IPS-18c (cell line): Measurements from ENCODE around the gene ANG.
"Not testable (repeated sequence)": the region's sequence is repeated elsewhere in the genome, so short reads cannot be mapped to it uniquely, and the experiment has no call there.

Experiments used
- H3K4me3 ChIP-seq: 2 replicates; pipeline ENCODE4 v1.7.0; 2013; ENCODE audit warnings: low read depth, mild to moderate bottlenecking, low read length, moderate library complexity; ENCODE audit not compliant: insufficient read depth
- H3K9me3 ChIP-seq: one replicate; pipeline ENCODE4 v1.6.1; 2013; ENCODE audit warnings: mild to moderate bottlenecking, low read length, moderate library complexity; ENCODE audit not compliant: control insufficient read depth, insufficient read depth

The ANG gene

DNA sequence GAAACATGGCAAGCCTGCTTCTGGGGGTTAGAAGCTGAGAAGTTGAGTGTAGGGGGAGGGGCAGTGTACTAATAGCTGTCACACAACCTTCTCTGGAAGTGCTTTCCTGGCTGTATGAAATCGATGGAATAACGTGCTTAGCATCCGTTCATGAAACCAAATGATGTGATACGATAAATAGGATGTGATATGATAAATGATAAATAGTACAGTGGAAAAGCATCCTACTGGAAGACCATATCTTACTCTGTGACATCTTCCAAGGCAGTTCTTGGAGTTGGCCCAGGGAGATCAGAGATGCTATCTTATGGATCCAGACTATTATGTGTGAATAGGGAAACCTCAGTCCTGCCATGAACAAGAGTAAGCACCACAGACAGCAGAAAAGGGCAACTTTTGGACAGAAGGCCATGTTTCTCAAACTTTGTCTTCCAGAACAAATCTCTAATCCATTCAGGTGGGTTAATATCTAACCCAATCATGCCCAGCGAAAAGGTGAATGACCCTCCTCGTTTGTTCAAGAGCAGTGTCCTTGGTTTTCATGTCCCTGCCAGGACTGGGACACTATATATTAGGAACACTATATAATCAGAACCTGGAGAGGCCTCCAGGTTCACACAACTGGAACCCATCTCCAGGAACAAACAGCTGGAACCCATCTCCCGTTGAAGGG, at the start of gene ANG:
TSS of gene ANG (plus strand) at position 598 of the 673 bp plus-strand sequence. CDS start 4,801 bp downstream, outside the sequence.
- H3K4me3 ChIP-seq = no peak within 1 kb of the TSS
- H3K9me3 ChIP-seq = no peaks in the 10 kb centered on the region

DNA sequence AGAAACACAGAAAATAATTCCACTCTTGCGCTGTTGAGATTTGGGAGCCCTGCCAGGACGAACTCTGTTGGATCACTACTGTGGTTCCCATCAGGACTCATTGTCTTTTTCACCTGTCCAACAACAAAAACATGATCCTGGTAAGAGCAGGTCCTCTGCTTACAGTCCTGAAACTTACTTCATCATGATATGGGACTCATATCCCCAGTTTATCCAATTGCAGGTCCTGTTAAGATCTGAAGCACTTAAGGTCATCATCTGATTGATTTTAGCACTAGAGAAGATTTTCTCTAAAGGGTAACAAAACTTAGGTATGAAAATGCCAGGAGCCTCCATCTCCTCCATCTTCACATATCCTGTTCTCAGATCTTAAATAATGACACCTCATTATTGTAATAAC, 47.0 kb upstream of the ANG start, which contains the start of gene OR6S1:
TSS of gene OR6S1 (minus strand) at position 101 of the 400 bp plus-strand sequence. CDS start at position 101, 0 bp downstream.
- Histone ChIP-seq H3K9me3 (no peaks in the 10 kb centered on the region), H3K4me3 (no peak within 1 kb of the TSS)

DNA sequence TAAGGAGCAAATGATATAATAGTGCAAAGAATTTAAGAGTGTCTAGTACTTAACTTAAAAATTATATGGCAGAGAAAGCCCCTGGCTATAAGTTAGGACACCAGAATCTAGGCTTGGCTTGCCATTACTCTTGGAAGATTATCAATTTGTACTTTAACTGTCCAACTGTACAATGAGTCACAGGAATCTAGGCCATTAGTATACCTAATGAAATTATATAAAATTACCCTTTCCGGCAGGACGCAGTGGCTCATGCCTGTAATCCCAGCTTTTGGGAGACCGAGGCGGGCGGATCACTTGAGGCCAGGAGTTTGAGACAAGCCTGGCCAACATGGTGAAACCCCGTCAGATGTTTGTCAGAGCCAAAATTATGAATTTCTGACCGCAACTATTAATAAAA, 46.4 kb upstream of the ANG start:
- H3K4me3 ChIP-seq = no peak overlapping the region
- no peaks in the 10 kb centered on the region for H3K9me3 ChIP-seq

DNA sequence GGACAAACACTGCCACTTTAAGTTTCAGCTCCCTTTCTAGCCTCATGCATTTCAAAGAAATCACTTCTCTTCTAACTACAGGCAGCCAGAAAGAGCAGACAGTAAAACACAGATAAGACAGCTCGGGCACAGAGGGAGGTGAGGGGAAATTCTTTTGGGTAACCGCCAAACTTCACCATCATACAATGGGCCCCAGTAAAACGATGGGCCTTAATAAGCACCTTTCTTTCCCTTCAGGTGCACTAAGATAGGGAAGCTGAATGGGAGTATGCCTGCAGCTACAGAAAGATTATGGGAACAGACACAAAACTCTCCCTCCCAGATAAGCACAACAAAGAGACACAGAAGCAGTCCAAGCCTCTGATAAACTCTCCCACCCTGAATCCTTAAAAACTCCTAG, 45.8 kb upstream of the ANG start:
- H3K4me3 ChIP-seq, H3K9me3 ChIP-seq: not testable (repeated sequence)

DNA sequence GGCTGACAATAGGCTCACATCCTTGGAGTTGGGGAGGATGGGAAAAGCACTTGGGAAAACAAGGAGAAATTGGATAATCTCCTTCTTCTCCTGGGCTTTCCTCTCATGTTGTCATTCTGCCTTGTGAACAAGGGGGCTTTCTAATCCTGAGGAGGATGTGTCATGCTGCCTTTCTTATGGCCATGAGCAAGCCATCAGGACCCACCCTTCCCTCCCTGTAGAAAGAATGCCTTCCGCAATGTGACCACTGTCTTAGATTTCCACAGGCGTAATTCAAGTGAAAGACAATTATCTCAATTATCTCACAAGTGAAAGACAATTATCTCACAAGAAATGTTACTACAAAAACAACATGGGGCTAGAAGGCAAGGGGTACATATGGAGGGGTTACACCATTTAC, 44.0 kb upstream of the ANG start:
- Histone ChIP-seq H3K4me3 (no peak overlapping the region), H3K9me3 (no peaks in the 10 kb centered on the region)

DNA sequence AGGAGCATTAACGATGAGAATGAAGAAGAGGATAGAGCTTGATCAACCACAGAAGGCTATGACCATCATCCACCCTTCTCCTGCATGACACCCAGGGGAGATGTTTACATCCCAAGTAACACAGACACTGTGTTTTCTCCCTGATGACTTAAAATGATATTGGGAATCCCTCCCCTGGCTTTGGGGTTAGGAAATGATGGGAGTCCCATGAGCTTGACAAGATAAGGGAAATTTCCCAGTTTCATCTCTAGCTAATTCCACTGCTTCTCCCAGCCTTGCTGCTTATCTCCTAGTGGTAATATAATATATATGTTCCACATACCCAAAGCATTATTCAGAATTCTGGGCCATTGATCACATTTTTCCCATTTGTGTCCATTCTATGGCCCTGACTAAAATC, 43.1 kb upstream of the ANG start:
- H3K9me3 ChIP-seq = no peaks in the 10 kb centered on the region
- no peak overlapping the region for H3K4me3 ChIP-seq

DNA sequence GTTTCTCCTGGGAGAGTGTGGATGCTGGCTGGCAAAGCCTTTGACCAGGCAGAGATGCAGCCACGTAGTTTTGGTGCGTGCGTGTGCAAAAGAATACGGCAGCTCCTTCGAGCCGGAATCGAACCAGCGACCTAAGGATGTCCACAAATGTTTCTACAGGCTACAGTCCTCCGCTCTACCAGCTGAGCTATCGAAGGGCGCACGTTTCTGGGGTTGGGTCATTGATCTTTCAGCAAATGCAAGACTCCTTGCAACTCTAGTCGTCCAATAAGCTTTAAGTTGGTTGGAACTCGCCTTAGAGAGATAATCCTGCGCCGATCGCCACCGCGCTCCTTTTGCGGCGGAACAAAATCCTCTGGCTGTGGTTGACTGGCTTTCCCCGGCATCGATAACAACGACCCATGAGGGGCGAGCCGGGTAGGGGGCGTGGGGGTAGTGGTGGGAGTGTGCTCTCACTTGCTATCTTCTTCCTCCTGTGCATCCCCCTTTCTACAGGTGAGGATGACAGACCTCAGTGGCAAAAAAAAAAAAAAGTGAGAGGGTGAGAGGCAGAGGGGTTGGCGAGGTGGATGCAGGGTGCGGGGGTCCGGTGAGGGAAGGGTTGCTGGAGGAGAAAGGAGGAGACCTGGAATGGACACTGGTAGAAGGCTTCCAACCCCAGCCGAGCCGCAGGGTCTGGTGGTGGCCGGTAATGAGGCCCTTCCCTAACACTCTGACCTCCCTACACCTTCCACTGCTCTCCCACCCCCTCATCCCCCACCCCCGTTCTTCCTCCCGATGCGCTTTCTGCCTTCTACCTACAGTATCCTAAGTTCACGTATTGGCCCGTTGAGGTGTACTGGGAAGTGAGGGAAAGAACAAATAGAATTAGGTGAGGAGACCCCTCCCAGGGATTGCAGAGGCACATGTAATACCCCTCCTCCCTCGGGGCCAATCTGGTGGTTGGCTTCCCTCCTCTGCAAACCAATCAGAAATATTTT, 35.3 kb upstream of the ANG start:
- Histone ChIP-seq H3K9me3 (peaks cover 3% of the 10 kb centered on the region), H3K4me3 (peak overlapping the region; percentile 69)

DNA sequence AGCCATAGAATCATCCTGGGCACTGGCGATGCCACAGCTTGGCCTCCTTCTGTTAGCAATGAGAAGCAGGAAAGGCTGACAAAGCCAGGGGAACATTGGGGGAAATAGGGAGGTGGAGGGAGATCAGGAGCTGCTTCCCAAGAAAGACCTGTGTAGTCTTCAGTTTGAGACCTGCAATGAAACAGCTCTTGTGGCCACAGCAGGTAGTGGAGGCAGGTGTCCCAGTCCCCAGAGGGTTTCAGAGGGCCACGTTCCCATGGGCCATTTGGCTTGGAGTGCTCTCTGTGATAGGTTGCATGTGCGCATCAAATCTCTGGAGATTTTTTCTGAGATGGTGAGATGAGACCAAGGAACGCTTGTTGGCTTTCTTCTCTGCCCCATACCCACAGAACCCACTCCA, 32.7 kb upstream of the ANG start:
- H3K9me3 ChIP-seq = peaks cover 3% of the 10 kb centered on the region
- H3K4me3 ChIP-seq = no peak overlapping the region

DNA sequence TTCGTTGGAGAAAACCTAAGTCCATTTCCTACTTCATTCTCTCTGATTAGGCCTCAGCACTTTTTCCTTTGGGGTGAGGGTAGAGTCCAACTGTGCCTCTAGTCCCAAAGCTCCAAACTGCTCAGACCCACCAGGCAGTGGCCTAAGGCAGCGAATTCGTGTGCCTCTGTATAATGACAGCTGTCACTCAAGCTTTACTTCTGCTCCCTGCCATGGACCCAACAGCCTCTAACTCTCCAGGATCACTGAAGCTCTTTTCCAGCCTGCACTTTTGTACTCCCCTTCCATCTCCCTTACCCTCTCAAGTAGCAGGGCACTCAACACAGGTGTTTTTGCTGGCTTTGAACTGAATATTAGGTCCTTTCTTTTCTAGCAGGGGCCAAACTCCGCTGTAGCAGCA, 32.3 kb upstream of the ANG start:
- H3K9me3 ChIP-seq = peaks cover 3% of the 10 kb centered on the region
- H3K4me3 ChIP-seq = no peak overlapping the region

DNA sequence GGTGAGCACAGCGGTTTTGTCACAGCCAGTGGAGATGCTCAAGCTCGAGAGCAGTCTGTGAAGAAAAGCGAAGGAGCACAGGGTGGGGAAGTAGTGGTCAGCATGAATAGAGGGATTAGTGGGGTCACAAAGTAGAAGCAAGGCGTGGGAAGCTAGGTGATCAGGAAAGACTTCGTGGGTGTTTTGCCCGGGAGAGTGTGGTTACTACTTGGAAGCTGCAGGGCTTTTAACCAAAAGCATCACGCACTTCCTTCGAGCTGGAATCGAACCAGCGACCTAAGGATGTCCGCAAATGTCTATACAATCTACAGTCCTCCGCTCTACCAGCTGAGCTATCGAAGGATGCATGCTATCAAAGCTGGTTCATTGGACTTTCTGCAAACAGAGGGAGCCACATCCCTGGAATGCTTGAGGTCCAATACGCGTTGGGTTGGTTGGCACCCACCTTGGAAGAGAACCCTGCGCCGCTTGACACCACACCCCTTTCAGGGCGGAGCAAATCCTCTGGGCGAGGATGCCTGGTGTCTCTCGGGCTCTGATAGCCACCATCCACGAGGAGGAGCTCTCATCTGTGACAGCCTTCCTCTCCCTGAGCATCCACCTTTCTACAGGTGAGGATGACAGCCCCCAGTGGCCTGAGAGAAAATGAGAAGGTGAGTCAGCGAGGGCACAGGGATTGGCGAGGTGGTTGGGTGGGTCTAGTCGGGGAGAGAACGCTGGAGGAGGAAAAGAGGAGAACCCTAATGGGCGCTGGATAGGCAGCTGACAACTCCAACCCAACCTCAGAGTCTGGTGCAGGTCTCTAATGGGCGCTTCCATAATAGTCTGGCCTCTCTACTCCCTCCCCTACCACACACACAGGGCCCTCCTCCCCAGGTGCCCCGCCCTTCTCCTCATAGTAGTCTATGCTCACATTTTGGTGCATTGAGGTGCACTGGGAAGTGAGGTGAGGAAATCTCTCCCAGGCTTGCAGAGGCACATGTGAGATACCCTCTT, 31.1 kb upstream of the ANG start:
- Histone ChIP-seq H3K9me3 (peaks cover 3% of the 10 kb centered on the region), H3K4me3 (peak overlapping the region; percentile 32; the same call in 1 of the 2 replicates)

DNA sequence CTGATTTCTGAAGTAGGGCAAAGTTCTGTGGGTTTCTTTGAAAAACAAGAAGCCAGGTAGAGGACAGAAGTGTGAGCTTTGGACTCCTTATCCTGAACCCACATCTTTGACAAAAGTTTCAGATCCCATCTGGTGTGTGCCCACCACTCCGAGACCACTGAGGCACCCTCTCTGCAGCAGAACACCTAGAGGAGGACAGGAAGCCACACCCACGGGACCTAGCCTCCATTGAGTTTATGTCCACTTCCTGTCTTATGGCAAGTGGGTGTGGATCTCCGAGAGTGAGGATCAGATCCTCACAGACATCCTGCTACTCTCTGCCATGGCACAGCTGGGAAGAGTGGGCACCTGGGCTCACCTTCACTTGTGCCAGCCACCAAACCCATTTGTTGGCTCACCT, 30.3 kb upstream of the ANG start:
- peaks cover 3% of the 10 kb centered on the region for H3K9me3 ChIP-seq
- H3K4me3 ChIP-seq = peak overlapping the region; percentile 32; the same call in 1 of the 2 replicates

DNA sequence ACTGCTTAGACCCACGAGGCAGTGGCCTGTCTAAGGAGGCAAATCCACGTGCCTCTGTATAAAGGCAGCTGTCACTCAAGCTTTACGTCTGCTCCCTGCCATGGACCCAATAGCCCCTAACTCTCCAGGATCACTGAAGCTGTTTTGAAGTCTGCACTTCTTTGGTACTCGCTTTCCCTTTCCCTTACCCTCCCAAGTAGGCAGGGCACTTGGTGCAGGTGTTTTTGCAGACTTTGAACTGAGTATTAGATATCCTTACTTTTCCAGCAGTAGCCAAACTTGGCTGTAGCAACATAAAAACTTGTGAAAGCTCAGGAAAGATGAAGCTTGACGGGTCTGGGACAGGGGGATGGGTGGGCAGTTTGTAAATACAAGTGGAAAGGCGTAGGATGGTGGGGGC, 29.2 kb upstream of the ANG start:
- Histone ChIP-seq H3K4me3 (no peak overlapping the region), H3K9me3 (peaks cover 3% of the 10 kb centered on the region)

DNA sequence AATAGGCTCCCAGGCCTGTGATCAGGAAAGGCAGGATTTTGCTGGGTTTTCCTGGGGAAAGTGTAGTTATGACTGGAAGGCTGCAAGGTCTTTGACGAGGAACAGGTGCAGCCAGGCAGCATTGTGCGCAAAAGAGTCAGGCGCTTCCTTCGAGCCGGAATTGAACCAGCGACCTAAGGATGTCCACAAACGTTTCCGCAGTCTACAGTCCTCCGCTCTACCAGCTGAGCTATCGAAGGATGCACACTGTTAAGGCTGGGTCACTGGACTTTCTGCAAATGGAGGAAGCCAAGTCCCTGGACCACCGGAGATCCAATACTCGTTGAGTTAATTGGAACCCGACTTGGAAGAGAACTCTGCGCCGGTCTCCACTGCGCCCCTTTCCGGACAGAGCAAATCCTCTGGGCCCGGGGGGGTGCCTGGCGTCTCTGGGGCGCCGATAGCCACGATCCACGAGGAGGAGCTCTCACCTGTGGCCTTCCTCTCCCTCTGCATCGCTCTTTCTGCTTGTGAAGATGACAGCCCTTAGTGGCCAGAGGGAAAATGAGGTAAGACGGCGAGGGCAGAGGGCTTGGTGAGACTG, 28.7 kb upstream of the ANG start:
- peaks cover 3% of the 10 kb centered on the region for H3K9me3 ChIP-seq
- H3K4me3 ChIP-seq = no peak overlapping the region; the same call in 1 of the 2 replicates

DNA sequence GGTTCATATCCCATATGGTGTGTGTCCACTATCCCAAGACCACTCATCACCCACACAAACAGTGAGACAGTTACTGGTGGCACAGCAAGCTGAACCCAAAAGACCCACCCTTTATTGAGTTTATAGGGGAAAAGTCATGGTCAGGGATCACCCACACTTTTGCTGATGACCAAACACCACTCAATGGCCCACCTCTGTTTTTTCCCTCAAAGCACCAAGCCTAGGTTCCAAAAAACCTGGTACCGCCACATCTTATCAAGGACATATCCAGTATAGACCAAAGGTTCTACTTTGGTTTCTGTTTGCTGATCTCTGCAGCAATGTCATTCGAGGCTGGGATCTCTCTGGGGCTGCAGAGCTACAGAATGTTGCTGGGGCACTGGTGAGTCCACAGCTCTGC, 27.4 kb upstream of the ANG start:
- H3K9me3 ChIP-seq = no peaks in the 10 kb centered on the region
- H3K4me3 ChIP-seq = no peak overlapping the region

DNA sequence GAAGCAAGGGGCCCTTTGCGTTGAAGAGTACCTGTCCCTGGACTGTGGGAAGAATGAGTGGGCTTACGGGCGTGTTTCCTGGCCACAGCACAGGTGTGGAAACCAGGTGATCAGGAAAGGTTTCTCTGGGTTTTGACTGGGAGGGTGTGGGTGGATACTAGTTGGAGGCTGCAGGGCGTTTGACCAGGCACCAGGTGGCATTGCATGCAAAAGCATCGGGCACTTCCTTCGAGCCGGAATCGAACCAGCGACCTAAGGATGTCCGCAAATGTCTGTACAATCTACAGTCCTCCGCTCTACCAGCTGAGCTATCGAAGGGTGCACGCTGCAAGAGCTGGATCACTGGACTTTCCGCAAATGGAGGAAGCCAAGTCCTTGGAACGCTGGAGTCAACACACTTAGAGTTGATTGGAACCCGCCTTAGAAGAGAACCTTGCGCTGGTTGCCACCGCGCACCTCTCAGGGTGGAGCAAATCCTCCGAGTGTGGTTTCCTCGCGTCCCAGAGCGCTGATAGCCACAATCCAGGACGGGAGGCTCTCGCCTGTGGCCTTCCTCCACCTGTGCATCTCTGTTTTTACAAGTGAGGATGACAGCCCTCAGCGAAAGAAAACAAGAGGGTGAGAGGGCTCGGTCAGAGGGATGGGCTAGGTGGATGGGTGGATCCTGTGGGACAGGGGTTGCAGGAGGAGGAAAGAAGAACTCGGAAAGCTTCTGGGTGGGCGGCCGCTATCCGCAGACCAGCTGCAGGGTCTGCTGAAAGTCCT, 25.4 kb upstream of the ANG start:
- peak overlapping the region; percentile 56 for H3K4me3 ChIP-seq
- no peaks in the 10 kb centered on the region for H3K9me3 ChIP-seq

DNA sequence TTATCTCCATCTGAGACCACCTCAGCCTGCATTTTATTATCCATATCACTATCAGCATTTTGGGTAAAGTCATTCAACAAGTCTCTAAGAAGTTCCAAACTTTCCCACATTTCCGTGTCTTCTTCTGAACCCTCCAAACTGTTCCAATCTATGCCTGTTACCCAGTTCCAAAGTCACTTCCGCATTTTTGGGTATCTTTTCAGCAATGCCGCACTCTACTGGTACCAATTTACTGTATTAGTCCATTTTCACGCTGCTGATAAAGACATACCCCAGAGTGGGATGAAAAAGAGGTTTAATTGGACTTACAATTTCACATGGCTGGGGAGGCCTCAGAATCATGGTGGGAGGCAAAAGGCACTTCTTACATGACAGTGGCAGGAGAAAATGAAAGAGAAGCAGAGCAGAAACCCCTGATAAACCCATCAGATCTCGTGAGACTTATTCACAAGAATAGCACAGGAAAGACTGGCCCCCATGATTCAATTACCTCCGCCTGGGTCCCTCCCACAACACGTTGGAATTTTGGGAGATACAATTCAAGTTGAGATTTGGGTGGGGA, 22.1 kb upstream of the ANG start:
- not testable (repeated sequence) for H3K4me3 ChIP-seq, H3K9me3 ChIP-seq
